ENCODE data around the gene SSH2. TPM values are rescaled to one million over a fixed set of nuclear protein-coding genes. Genes with fewer than 3 reads are reported as not detected.
"Not testable (repeated sequence)": the region's sequence is repeated elsewhere in the genome, so short reads cannot be mapped to it uniquely, and the experiment has no call there.

The SSH2 gene
- total and polyA plus RNA-seq, 2 donors (not counting 1 experiment from before 2014, with no cell fraction given): 51.5 to 183 TPM

DNA sequence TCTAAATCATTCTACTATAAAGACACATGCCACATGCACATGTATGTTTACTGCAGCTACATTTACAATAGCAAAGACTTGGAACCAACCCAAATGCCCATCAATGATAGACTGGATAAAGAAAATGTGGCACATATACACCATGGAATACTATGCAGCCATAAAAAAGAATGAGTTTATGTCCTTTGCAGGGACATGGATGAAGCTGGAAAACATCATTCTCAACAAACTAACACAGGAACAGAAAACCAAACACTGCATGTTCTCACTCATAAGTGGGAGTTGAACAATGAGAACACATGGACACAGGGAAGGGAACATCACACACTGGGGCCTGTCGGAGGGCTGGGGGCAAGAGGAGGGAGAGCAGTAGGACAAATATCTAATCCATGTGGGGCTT lies 204.6 kb downstream of the SSH2 start:
- Mint-ChIP-seq H3K4me1 (peaks cover 79% of the 10 kb centered on the region), H3K4me3 (peak overlapping the region; percentile 65), H3K27ac (peak overlapping the region; percentile 64)
- DNase-seq; H3K27me3 Mint-ChIP-seq; H4K20me1 ChIP-seq (ENCODE audit: control insufficient read depth, insufficient read depth, low read length, poor library complexity, severe bottlenecking); H3K36me3 ChIP-seq (replicated peaks in 1 of 2; ENCODE audit: control extremely low read depth in 1 of 2, control insufficient read depth in 1 of 2, extremely low read depth in 1 of 2, insufficient read depth in 2 of 2, low read length in 1 of 2); intact Hi-C loops (cut with micrococcal nuclease); H3K9ac ChIP-seq (ENCODE audit: low read length); H3K9me3 ChIP-seq (ENCODE audit: control extremely low read depth in 1 of 3, control insufficient read depth in 2 of 3, insufficient read depth in 1 of 3, low read length in 2 of 3); H3K4me3 ChIP-seq (ENCODE audit: control extremely low read depth in 1 of 5, extremely low read depth in 1 of 5, insufficient read depth in 1 of 5, low read depth in 2 of 5, low read length in 4 of 5); ATAC-seq (ENCODE audit: low read depth); H2AFZ ChIP-seq (ENCODE audit: insufficient read depth, low read depth, low read length, poor library complexity, severe bottlenecking); CTCF ChIA-PET; H3K9me3 Mint-ChIP-seq (ENCODE audit: insufficient read depth); H3K27me3 ChIP-seq (replicated peaks in 1 of 4; ENCODE audit: control extremely low read depth in 1 of 4, control insufficient read depth in 3 of 4, insufficient read depth in 4 of 4, low read length in 3 of 4); H3K4me2 ChIP-seq (replicated peaks; ENCODE audit: low read depth, low read length, poor library complexity, severe bottlenecking): not testable (repeated sequence)
- H3K79me2 ChIP-seq (ENCODE audit: control insufficient read depth, insufficient read depth, low read length): peaks cover 74% of the 10 kb centered on the region
- POLR2A ChIA-PET: interaction anchor here (5.5 kb wide), 1 partner anchor 18 kb away, joined by 54 read pairs; no protein-coding TSS in a partner anchor
- WGBS (ENCODE audit: insufficient coverage): 100% methylated on average over 1 of the region's 1 CpG
- peaks cover 68 to 74% of the 10 kb centered on the region in 2 donors for H3K4me1 ChIP-seq (ENCODE audit: control insufficient read depth in 2 of 2, insufficient read depth in 2 of 2, low read length in 2 of 2)
- peak overlapping the region; percentile 59 to 89 for H3K27ac ChIP-seq (ENCODE audit: low read length in 2 of 2)

GRCh38 chr17:29723278-29724047 lies 206.6 kb downstream of the SSH2 start:
- H3K9ac ChIP-seq (ENCODE audit: low read length): peak overlapping the region; percentile 47
- ChIA-PET CTCF (interaction anchor here (0.7 to 4.2 kb wide), 21 partner anchors 10 to 207 kb away, joined by 3 to 37 read pairs (median 4); partner anchors contain the start of genes SSH2 and TP53I13), POLR2A (interaction anchor here (0.7 to 5.5 kb wide), 9 partner anchors 12 to 333 kb away, joined by 3 to 54 read pairs (median 6); partner anchors contain the start of gene TAOK1)
- Mint-ChIP-seq H3K4me1 (peaks cover 82% of the 10 kb centered on the region), H3K27me3 (no peaks in the 10 kb centered on the region), H3K9me3 (ENCODE audit: insufficient read depth) (peaks cover 2% of the 10 kb centered on the region), H3K27ac (peak overlapping the region; percentile 91), H3K4me3 (peak overlapping the region; percentile 78)
- peaks cover 75% of the 10 kb centered on the region for H3K79me2 ChIP-seq (ENCODE audit: control insufficient read depth, insufficient read depth, low read length)
- H3K27ac ChIP-seq (ENCODE audit: low read length in 2 of 2): peak overlapping the region; percentile 81 to 94
- DNase-seq (peak; percentile 79), ATAC-seq (ENCODE audit: low read depth) (peak; percentile 46)
- peaks cover 1 to 4% (median 2%) of the 10 kb centered on the region in 3 donors for H3K9me3 ChIP-seq (ENCODE audit: control extremely low read depth in 1 of 3, control insufficient read depth in 2 of 3, insufficient read depth in 1 of 3, low read length in 2 of 3)
- no peak overlapping the region for H2AFZ ChIP-seq (ENCODE audit: insufficient read depth, low read depth, low read length, poor library complexity, severe bottlenecking)
- TF ChIP-seq EZH2 (IDR thresholded peaks at IDR 0.05; ENCODE audit: borderline replicate concordance, insufficient read depth, low read depth, low read length, poor library complexity, severe bottlenecking) (no peak), CTCF (IDR thresholded peaks at IDR 0.05) (no peak)
- peaks cover 0 to 3% of the 10 kb centered on the region in 2 experiments for H3K36me3 ChIP-seq (replicated peaks in 1 of 2; ENCODE audit: control extremely low read depth in 1 of 2, control insufficient read depth in 1 of 2, extremely low read depth in 1 of 2, insufficient read depth in 2 of 2, low read length in 1 of 2)
- no peaks in the 10 kb centered on the region for H3K27me3 ChIP-seq (replicated peaks in 1 of 4; ENCODE audit: control extremely low read depth in 1 of 4, control insufficient read depth in 3 of 4, insufficient read depth in 4 of 4, low read length in 3 of 4)
- H3K4me3 ChIP-seq (ENCODE audit: control extremely low read depth in 1 of 5, extremely low read depth in 1 of 5, insufficient read depth in 1 of 5, low read depth in 2 of 5, low read length in 4 of 5): peak overlapping the region in 2 of 5 experiments; percentile 44
- H3K4me2 ChIP-seq (replicated peaks; ENCODE audit: low read depth, low read length, poor library complexity, severe bottlenecking): peak overlapping the region; percentile 73
- no CpG with 5 or more reads among the region's 2 CpGs for WGBS (ENCODE audit: insufficient coverage)
- intact Hi-C loops (cut with micrococcal nuclease): loop anchor here (5.0 kb wide), 2 partner anchors 54 to 156 kb away; partner anchors contain the start of genes ABHD15 and TP53I13
- peaks cover 85 to 87% of the 10 kb centered on the region in 2 donors for H3K4me1 ChIP-seq (ENCODE audit: control insufficient read depth in 2 of 2, insufficient read depth in 2 of 2, low read length in 2 of 2)
- H4K20me1 ChIP-seq (ENCODE audit: control insufficient read depth, insufficient read depth, low read length, poor library complexity, severe bottlenecking): no peaks in the 10 kb centered on the region

Measured in B cell (primary cell).